PC-3 (cell line): ENCODE results near the gene ARL2BP.
"Not testable (repeated sequence)": the region's sequence is repeated elsewhere in the genome, so short reads cannot be mapped to it uniquely, and the experiment has no call there.

Experiments used
- CTCF ChIP-seq: fragments of 300-600 bp; sonication (generic); conservative IDR thresholded peaks from 2 replicates; pipeline ENCODE4 v1.5.1; 2017; ENCODE audit warnings: antibody characterized with exemption, low read depth, mild to moderate bottlenecking, low read length
- EZH2 ChIP-seq: fragments of 300-600 bp; sonication (generic); IDR thresholded peaks from one replicate; pipeline ENCODE4 v1.6.1; 2017; ENCODE audit warnings: antibody characterized with exemption, mild to moderate bottlenecking, low read length; ENCODE audit not compliant: unreplicated experiment

GRCh38 chr16:57200926-57201325, 44.1 kb upstream of the ARL2BP start:
- TF ChIP-seq CTCF, EZH2: not testable (repeated sequence)
